Measurements from ENCODE around the gene CDK2AP2.
"Not testable (repeated sequence)": the region's sequence is repeated elsewhere in the genome, so short reads cannot be mapped to it uniquely, and the experiment has no call there.

Gene CDK2AP2, protein sequence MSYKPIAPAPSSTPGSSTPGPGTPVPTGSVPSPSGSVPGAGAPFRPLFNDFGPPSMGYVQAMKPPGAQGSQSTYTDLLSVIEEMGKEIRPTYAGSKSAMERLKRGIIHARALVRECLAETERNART

DNA sequence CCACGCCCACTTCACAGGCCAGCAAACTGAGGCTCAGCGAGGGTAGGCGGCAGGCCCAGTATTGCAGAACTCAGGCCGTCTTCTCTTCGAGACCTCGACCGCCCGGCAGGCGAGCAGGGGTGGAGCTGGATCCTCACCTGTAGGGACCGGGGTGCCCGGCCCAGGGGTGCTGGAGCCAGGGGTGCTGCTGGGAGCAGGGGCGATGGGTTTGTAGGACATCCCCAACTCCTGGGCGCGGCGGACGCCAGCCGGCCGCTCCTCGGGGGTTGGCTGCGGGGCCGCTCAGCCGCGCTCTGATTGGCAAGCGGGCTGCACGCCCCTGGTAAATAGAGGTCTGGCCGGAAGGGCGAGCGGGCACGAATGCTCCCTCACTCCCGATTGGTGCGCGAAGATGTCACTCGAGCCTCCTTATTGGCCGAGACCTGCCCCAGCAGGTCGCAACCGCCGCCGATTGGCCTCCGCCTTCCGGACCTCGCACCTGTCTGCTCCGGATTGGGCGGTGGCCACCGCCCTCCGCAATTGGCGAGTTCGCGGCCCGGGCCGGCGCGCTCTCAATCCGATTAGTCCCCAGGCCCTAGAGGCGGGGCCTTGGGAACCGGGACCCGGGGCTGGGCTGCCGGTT, at the start of gene CDK2AP2:
Gene CDK2AP2 (minus strand): TSS at position 299 of the 622 bp plus-strand sequence. CDS start 80 bp downstream, at position 219.
- peak; percentile 98 for DNase-seq

- DNase-seq = no peak
Measured at GRCh38 chr11:67556244-67556643, 48.3 kb upstream of the CDK2AP2 start.

- not testable (repeated sequence) for DNase-seq
Measured at GRCh38 chr11:67551697-67552096, 43.7 kb upstream of the CDK2AP2 start.

- no peak for DNase-seq
Measured at GRCh38 chr11:67551127-67551526, 43.2 kb upstream of the CDK2AP2 start.

- no peak for DNase-seq
Measured at GRCh38 chr11:67548555-67549110, 40.7 kb upstream of the CDK2AP2 start.

DNA sequence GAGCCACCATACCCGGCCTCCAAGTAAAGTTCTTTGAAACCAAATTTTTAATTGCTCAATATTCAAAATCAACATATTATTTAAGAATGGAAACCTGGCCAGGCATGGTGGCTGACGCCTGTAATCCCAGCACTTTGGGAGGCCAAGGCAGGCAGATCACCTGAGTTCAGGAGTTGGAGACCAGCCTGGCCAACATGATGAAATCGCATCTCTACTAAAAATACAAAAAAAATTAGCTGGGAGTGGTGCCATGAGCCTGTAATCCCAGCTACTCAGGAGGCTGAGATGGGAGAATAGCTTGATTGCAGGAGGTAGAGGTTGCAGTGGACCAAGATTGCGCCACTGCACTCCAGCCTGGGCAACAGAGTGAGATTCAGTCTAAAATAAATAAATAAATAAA, 40.1 kb upstream of the CDK2AP2 start:
- DNase-seq = not testable (repeated sequence)

DNA sequence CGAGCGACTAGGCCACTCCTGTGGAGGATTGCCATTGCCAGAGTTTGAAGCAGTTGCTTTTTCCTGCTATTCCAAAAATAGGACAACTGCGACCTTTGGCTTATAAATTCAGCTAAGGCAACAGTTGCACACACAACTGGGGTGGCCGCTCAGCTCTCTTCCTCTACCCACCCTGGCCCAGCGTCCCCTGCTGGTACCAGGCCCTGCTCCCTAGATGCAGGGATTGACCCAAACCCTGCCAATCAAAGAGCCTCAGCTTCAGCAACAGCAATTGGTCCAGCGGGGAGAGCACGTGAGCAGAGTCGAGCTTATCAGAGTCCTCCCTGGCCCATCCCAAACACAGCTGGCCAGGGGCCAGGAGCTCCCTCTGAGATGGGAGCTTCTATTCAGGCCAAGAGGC, 37.3 kb upstream of the CDK2AP2 start:
- DNase-seq = no peak

- DNase-seq = no peak
Measured at GRCh38 chr11:67544616-67545242, 36.8 kb upstream of the CDK2AP2 start.

DNA sequence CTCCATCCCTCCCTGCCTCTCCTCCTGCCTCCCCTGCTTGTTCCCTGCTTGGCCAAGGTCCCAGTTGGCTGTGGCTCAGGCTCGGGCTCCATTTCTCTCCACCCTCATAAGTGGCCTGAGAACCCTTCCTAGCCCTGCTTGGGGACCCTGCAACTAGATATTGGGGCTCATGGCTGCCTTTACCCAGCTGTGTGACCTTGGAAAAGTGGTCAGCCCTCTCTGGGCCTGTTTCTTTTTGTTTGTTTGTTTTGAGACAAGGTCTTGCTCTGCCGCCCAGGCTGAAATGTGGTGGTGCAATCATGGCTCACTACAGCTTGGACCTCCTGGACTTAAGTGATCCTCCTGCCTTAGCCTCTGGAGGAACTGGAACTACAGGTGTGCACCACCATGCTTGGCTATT, 35.6 kb upstream of the CDK2AP2 start:
- DNase-seq = no peak

DNA sequence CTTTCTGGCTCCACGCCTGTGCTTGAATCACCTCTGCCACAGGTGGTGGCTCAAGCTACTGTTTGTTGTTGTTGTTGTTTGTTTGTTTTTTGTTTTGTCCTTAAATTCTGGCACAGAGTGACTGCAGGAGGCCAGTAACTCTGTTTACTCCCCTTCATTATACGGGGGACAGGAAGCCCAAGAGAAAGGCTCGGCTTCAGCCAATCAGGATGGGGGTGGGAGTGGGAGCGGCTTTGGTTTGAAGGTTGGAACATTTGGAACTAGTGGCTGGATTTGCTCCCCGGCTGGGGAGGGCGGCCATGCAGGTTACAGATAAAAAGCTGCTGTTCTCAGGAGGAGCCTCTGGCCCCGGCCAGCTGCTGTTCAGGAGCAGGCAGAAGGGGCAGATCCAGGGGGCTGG, 35.0 kb upstream of the CDK2AP2 start:
- no peak for DNase-seq

DNA sequence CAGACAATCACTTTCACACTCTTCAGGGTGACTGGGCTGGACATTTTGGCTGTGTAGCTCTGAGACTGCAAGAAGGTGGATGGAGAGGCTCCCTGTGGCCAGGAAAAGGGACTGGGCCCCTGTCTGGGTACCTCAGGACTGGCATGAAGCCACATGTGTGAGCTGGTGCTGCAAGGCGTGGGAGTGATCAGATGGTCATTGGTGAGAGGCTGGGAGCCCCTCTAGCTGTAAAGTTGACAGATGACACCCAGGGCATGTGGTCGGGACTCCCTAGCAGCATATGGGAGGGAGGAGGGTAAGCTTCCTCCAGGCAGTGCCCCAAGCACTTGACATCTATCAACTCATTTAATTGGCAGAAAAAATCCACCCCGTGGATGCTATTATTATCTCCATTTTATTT, 34.2 kb upstream of the CDK2AP2 start:
- DNase-seq = no peak

- no peak for DNase-seq
Measured at GRCh38 chr11:67541198-67541597, 33.2 kb upstream of the CDK2AP2 start.

DNA sequence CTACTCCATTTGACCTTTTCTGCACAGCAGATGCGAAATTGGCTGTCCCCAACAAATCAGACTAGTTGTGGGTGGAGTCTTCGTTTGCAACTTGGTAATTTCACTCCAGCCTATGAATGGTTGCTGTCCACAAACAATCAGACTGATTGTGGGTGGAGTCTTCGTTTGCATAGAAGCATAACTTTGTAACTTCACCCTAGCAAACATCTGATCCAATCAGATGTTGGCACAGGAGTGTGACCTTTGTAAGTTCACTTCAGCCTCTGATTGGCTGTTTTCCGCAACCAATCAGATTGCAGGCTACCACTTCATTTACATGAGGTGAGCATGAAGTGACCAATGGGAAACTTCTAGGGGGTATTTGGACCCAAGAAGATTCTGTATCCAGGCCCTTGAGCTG, 31.6 kb upstream of the CDK2AP2 start:
- no peak for DNase-seq

- no peak for DNase-seq
Measured at GRCh38 chr11:67538823-67539505, 31.0 kb upstream of the CDK2AP2 start.

DNA sequence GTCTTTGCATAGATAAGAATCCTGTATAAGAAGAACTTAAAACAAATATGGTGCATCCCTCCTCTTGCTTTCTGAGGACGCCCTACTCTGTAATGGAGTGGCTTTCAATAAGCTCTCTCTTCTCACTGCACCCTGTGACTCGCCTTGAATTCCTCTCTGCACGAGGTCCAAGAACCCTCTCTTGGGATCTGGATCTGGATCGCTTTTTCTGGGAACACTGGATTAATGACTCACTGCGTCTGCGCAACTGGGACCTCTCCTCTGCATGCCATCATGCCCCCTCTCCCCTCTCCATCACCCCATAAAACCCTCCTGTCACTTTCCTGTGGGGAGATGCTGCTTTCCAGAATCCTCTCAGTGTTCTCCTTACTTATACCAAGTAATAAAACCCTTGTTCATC, 30.3 kb upstream of the CDK2AP2 start:
- DNase-seq = no peak

- DNase-seq = no peak
Measured at GRCh38 chr11:67535561-67535960, 27.6 kb upstream of the CDK2AP2 start.

DNA sequence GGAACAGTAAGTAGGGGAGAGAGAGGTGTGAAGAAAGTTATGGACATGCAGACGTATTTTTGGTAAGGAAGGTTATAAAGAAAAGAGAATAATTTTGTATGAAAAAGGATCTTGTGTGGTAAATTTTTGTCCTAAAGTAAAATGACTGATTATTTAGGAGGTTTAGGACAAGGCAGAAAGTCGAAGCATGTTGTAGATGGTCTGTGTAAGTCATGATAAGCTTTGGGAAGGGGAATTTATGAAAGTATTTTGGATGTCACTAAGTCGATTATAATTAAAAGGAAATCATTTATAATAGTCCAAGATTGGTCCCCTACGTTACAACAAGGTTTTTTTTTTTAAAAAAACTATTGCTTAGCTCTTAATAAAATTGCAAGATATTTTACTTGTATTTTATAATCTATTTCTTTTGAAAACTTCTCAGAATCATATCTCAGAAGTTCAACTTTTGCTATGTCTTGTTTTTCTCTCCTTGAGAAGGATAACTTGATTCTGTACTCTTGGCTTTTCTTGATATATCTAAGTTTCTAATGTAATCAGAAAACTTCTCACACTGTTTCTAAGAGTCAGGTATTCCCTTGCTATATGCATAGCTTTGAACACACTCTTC, 26.2 kb upstream of the CDK2AP2 start:
- no peak for DNase-seq

GRCh38 chr11:67532889-67533288, 24.9 kb upstream of the CDK2AP2 start:
- no peak for DNase-seq

- DNase-seq = no peak
Measured at GRCh38 chr11:67530282-67530592, 22.3 kb upstream of the CDK2AP2 start.

DNA sequence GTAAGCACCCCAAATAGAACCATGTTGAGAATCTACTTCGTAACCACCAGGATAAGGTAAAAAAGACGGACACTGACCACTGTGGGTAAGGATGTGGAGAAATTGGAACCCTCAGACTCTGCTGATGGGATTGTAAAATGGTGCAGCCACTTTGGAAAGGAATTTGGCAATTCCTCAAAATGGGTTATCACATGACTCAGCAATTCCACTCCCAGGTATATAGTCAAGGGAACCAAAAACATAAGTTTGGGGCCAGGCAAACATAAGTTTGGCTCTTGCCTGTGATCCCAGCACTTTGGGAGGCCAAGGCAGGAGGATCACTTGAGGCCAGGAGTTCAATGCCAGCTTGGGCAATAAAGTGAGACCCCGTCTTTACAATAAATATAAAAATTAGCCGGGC, 20.4 kb upstream of the CDK2AP2 start:
- DNase-seq = no peak

DNA sequence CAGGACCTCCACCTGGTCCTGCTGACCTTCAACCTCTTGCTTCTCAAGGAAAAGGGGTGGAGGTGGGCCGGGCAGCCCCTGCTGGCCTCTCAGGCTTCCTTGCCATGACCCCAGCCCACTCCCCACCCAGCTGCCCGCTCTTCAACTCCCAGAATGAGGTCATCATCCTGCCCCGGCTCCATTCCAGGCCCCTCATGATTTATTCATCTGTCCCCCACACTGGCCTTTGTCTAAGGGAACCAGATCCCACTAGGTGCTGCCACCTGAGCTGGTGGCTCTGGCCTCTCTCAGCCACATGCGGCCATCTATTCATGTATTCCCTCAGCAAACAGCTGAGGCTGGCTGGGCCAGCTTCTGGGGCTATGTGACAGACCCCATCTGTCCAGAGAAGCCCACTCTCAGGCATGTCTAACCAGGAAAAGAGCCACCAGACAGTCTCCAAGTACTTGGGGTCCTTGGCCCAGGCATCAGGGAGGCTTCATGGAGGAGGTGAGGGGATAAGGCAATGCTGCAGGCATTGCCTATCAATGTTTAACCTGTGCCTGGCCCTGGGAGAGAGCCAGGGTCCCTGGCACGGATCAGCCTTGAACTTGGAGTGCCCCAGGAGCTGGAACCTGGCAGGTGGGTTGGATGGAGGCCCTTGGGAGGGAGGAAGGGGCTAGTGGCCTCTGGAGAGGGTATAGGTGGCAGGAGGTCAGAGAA, 17.5 kb upstream of the CDK2AP2 start:
- DNase-seq = no peak

DNA sequence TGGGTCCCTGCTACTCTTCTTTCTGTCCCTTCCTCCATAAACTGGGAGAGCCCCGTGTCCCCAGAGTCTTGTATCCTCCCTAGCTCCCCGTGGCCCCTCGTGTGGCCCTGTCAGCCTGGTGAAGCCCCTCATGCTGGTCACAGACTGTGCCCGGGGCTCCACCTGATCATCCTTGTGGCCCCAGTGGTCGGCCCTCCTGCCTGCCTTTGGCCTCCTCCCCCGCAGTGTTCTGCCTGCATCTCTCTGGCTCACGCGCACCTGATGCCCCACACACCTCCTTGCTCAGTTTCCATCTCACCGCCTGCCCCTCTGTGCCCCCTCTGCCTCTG, 16.5 kb upstream of the CDK2AP2 start:
- DNase-seq = no peak

All from femur (tissue), 1 donor.